ENCODE measurements around the gene GLRX. TPM values are rescaled to one million over a fixed set of nuclear protein-coding genes. Genes with fewer than 3 reads are reported as not detected.
"Not testable (repeated sequence)": the region's sequence is repeated elsewhere in the genome, so short reads cannot be mapped to it uniquely, and the experiment has no call there.

Gene GLRX
- total RNA-seq, 1 experiment from 2014 or later = 6.5 TPM

- no peak for DNase-seq (ENCODE audit: low spot score)
Measured at GRCh38 chr5:95852567-95852966, 30.0 kb upstream of the GLRX start.

GRCh38 chr5:95851141-95851540 lies 28.6 kb upstream of the GLRX start:
- not testable (repeated sequence) for DNase-seq (ENCODE audit: low spot score)

- DNase-seq (ENCODE audit: low spot score) = no peak
Measured at GRCh38 chr5:95850391-95850894, 27.9 kb upstream of the GLRX start.

DNA sequence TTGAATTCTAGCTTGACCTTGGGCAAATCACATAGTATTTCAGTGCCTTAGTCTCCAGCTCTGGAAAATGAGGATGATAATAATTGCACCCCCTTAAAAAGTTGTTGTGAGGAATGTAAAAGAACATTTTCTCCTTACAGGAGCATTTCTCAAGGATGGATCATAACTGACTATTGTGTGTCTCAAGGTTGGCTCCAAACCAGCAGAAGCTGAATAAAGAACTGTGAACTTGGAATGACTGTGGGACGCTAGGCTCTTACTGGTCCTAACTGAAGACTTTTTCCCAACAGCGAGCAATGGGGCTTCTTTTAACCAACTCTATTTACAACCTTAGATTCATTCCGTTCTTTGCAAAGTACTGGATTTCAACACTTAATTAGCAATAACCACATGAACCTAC lies 26.2 kb upstream of the GLRX start:
- no peak for DNase-seq (ENCODE audit: low spot score)

- no peak for DNase-seq (ENCODE audit: low spot score)
Measured at GRCh38 chr5:95847261-95847592, 24.7 kb upstream of the GLRX start.

GRCh38 chr5:95846554-95847260 lies 24.2 kb upstream of the GLRX start:
- peak; percentile 83 for DNase-seq (ENCODE audit: low spot score)

DNA sequence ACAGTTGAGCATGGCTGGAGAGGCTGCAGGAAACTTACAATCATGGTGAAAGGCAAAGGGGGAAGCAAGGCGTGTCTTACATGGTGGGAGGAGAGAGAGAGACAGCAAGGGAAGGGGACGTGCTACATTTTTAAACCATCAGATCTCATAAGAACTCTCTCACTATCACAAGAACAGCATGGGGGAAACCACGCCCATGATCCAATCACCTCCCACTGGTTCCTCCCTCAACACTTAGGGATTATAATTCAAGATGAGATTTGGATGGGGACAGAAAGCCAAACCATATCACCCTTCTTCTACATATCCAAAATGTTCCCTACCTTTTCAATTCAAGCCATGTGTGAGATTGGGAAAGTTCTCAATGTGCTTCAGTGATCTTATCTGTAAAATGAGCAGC lies 22.9 kb upstream of the GLRX start:
- DNase-seq (ENCODE audit: low spot score) = no peak

- no peak for DNase-seq (ENCODE audit: low spot score)
Measured at GRCh38 chr5:95843733-95844223, 21.3 kb upstream of the GLRX start.

GRCh38 chr5:95842854-95843544 lies 20.5 kb upstream of the GLRX start:
- peak; percentile 50 for DNase-seq (ENCODE audit: low spot score)

DNA sequence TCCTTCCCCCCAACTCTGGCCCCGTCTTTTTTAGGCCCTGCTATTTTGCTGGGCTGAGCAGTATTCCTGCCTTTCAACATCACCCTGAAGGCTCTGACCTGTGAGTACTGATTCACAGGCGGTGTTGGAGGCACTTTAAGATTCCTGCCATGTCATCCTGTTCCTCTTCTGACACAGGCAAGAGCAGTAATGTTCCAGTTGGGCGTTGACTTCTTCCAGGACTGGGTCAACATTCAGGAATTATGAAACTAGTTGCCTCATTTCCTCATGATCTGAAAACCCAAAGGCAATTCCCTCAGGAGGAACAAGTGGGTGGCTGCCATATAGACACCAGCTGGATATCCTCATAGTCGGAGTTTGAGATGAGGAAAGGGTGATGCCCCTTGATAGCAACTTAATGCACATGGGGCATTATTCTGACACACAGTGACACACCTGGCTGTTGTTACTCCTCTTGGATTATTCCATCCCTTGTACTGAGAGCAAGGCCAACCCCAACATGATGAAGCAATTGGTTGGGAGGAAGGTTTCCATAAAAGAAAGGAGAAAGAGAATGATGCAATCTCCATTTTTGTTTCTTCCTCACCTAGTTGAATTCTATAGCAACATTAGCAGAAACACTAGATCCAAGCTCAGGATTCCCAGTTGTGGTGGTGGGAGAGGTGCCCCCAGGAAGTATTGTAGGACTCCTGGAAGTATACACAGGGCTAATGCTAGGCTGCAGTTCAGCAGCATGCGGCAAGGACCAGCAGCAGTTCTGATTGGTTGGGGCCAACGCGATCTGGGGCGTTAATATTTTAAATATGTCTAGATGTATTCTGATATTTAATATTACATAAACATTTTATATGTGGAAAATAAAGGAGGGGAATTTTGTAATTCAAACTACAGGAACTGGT lies 19.6 kb upstream of the GLRX start:
- DNase-seq (ENCODE audit: low spot score) = no peak

DNA sequence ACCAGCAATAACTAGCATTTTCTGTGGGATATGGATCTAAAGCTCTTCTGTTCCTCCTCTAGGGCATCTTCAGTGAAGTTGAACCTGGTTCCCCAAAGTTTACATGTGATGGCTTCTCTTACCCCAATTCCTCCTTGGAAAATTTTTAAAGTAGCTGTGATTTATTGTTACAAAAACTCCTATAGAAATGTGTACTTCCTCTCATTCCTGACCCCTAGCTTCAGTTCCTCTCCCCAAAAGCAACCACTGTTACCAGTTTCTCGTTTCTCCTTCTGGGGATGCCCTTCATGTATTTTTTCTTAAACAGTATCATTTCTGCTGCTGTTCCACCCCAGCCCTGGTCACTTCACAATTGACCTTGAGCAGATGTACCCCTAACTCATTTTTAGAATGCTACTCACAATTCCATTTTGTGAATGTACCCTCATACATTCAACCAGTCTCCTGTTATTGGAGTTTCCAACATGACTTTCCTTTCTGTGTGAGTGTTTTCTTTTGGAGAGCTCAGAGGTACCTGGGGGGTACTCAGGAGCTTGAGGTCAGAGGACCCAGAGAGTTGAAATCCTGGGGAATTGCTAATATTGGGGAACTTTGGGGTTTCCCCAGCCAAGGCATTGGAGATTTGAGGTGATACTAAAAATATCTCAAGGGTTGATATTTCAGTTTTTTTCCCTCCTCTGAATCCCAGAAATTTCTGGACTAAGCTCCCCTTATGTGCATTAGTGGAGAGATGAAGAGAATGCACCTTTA lies 18.6 kb upstream of the GLRX start:
- no peak for DNase-seq (ENCODE audit: low spot score)

DNA sequence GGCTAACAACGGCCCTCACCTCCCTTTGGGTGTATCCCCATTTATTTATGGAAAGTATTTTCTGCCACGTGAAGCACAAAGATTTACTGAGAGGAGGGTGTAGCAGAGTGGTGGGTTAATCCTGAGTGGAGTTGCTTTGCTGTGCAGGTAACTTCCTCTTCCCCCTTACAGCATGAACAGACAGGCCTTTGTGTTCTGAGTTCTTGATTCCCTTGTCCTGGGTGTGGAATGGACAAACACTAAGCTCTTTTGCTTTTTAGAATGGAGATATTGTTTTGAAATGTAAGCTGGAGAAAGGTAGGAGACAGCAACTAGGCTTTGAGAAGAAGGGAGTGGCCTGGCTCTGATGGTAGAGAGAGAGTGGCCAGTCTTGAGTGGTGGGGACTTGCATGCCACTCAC lies 17.1 kb upstream of the GLRX start:
- DNase-seq (ENCODE audit: low spot score) = no peak

DNA sequence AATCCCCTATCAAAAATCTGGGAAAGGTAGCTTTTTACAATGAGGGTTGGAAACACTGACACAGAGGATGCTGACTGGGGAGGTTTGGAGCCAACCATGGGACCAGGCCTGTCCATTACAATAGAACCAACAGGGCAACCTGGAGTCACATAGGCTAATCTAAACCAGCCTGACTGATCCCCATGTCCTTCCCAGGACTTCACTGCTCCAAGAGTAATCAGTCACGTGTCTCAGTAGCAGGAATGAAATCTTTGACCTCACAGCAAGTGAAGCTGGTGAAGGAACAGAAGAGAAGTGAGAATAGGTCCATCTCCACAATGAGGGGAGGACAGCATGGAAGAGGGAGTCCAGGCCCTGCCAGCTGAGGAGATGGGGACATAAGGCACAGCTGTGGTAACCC lies 16.0 kb upstream of the GLRX start:
- DNase-seq (ENCODE audit: low spot score) = no peak

GRCh38 chr5:95838001-95838520 lies 15.5 kb upstream of the GLRX start:
- DNase-seq (ENCODE audit: low spot score) = no peak

GRCh38 chr5:95837492-95837891 lies 15.0 kb upstream of the GLRX start:
- no peak for DNase-seq (ENCODE audit: low spot score)

DNA sequence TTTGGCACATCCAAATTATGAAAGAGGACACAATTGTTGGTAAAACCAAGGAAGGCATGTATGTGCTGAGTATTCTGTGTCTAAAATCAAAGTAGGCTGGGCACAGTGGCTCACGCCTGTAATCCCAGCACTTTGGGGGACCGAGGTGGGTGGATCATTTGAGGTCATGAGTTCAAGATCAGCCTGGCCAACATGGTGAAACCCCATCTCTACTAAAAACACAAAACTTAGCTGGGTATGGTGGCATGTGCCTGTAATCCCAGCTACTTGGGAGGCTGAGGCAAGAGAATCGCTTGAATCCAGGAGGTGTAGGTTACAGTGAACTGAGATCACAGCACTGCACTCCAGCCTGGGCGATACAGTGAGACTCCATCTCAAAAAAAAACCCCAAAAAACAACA lies 14.4 kb upstream of the GLRX start:
- DNase-seq (ENCODE audit: low spot score) = not testable (repeated sequence)

GRCh38 chr5:95836544-95836943 lies 14.0 kb upstream of the GLRX start:
- no peak for DNase-seq (ENCODE audit: low spot score)

DNA sequence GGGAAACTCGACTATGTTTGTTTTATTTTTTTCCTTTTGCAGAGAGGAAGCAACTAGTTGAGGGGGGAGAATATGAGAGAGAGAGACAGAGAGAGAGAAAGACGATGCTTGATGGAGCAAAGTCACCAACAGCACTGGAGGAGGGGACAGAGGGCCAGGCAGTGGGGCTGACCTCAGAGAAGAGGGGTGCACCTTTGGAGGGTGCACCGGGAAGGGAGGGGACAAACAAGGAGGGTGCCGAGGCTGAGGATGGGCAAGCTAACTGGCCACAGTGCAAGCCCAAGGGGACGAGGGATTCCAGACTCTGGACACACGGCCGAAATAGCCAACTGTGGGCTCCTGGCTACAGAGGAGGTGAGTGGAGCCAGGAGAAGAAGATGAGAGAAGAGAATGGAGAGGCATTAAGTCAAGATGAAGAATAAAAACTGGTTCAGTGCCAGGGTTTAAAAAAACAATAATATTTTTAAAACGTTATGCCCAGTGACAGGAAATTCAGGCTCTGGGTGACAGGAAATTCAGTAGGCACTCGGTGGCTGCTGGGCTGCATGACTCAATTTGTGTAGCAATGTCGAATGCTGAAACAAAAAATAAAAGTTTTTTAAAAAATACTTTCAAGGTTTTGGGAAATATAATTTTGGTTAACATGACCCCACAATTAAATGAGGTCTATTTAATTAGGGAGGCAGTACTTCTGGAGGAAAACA lies 13.3 kb upstream of the GLRX start:
- DNase-seq (ENCODE audit: low spot score) = no peak

DNA sequence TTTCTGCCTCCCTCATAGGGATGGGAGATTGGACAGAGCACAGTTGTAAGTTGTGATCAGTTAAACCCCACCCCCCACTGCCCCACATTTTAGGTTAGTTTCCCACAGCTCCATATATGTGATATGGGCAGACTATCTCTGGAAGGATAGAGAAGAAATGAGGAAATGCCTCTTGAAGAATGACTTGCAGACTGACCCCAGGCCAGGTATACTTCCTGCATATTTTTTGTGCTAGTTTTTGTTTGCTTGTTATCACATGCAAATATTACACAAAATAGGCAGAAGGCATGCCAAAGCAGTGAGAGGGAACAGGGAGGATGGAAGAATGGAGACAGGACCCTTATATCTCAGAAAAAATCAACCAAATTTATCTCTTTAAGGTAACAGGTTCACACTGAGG lies 10.1 kb upstream of the GLRX start:
- no peak for DNase-seq (ENCODE audit: low spot score)

- DNase-seq (ENCODE audit: low spot score) = no peak
Measured at GRCh38 chr5:95830226-95830625, 7.7 kb upstream of the GLRX start.

GRCh38 chr5:95827892-95828246 lies 5.3 kb upstream of the GLRX start:
- DNase-seq (ENCODE audit: low spot score) = no peak

Data from HT-29 (cell line).